IgD-negative memory B cell (primary cell): Measurements from ENCODE around the gene PDCD11. TPM values are rescaled to one million over a fixed set of nuclear protein-coding genes. Genes with fewer than 3 reads are reported as not detected.
"Not testable (repeated sequence)": the region's sequence is repeated elsewhere in the genome, so short reads cannot be mapped to it uniquely, and the experiment has no call there.

Experiments used
- H3K27ac Mint-ChIP-seq, 3 donors: one replicate each; pipeline ENCODE4 v1.8.0; 2020 to 2022; ENCODE audit warnings: mild to moderate bottlenecking in 3 of 3, mixed read lengths in 3 of 3, moderate library complexity in 1 of 3
- H3K27me3 Mint-ChIP-seq: one replicate; pipeline ENCODE4 v1.8.0; 2021; ENCODE audit warnings: mixed read lengths
- H3K36me3 Mint-ChIP-seq: one replicate; pipeline ENCODE4 v1.8.0; 2020; ENCODE audit warnings: mild to moderate bottlenecking, mixed read lengths
- H3K4me1 Mint-ChIP-seq, 3 donors: one replicate each; pipeline ENCODE4 v1.8.0; 2020 to 2022; ENCODE audit warnings: mixed read lengths in 3 of 3, mild to moderate bottlenecking in 1 of 3
- H3K4me3 Mint-ChIP-seq, 4 donors: one replicate each; pipeline ENCODE4 v1.8.0; 2020 to 2022; ENCODE audit warnings: mild to moderate bottlenecking in 4 of 4, mixed read lengths in 4 of 4, moderate library complexity in 3 of 4
- H3K9me3 Mint-ChIP-seq, 3 donors: one replicate each; pipeline ENCODE4 v1.8.0; 2020 to 2021; ENCODE audit warnings: mixed read lengths in 3 of 3, mild to moderate bottlenecking in 1 of 3
- polyA plus RNA-seq: library from polyadenylated mRNA; unstranded; fragments of 300-500 nt; fragmentation: Illumina TruSeq; gene quantifications from one replicate; pipeline ENCODE4 v1.2.3, GENCODE V29; 2021

PDCD11 gene
- polyA plus RNA-seq, 1 donor from 2014 or later = 13.5 TPM

DNA sequence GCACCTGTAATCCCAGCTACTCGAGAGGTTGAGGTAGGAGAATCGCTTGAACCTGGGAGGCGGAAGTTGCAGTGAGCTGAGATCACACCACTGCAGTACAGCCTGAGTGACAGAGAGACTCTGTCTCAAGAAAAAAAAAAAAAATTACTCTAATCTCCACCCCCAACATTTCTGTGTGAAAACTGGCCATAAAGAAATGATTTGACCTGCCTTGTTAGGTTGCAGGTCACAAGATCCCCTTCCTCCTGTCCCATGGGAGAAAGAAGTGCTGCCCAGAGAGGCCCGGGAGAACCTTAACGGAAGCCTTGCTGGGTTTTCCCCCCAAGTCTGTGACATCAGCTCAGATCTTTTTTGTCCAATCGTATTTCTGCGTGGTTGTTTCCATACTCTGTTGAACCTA lies 71.0 kb downstream of the PDCD11 start:
- Mint-ChIP-seq H3K4me3 (peak overlapping the region; percentile 53 to 89 (median 78)), H3K9me3 (no peaks in the 10 kb centered on the region), H3K4me1 (peaks cover 50 to 60% (median 57%) of the 10 kb centered on the region in 3 donors), H3K27me3 (no peaks in the 10 kb centered on the region), H3K27ac (peak overlapping the region; percentile 87 to 97 (median 94)), H3K36me3 (no peaks in the 10 kb centered on the region)

DNA sequence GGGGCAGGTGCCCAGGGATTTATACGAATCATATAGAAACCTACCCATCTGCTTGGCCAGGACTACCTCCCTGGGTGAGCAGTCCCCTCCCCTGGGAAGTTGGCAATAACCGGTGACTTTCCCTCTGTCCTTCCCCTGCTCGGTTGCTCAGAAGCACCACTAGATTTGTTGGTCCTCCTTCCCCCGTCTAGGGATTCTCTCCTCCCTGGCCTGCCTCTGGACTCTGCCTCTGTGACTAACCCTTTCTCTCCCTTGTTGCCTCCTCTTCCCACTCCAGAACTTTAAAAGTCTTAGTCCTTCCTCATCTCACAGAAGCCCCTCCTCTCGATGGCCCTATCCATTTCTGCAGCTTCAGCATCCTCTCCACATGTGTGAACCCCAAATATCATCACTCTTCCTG lies 72.8 kb downstream of the PDCD11 start:
- Mint-ChIP-seq H3K9me3 (no peaks in the 10 kb centered on the region), H3K36me3 (no peaks in the 10 kb centered on the region), H3K27me3 (no peaks in the 10 kb centered on the region), H3K27ac (peak overlapping the region; percentile 81 to 96 (median 94)), H3K4me1 (peaks cover 50 to 65% (median 65%) of the 10 kb centered on the region in 3 donors), H3K4me3 (peak overlapping the region in 2 of 4 donors; percentile 67 to 68)

DNA sequence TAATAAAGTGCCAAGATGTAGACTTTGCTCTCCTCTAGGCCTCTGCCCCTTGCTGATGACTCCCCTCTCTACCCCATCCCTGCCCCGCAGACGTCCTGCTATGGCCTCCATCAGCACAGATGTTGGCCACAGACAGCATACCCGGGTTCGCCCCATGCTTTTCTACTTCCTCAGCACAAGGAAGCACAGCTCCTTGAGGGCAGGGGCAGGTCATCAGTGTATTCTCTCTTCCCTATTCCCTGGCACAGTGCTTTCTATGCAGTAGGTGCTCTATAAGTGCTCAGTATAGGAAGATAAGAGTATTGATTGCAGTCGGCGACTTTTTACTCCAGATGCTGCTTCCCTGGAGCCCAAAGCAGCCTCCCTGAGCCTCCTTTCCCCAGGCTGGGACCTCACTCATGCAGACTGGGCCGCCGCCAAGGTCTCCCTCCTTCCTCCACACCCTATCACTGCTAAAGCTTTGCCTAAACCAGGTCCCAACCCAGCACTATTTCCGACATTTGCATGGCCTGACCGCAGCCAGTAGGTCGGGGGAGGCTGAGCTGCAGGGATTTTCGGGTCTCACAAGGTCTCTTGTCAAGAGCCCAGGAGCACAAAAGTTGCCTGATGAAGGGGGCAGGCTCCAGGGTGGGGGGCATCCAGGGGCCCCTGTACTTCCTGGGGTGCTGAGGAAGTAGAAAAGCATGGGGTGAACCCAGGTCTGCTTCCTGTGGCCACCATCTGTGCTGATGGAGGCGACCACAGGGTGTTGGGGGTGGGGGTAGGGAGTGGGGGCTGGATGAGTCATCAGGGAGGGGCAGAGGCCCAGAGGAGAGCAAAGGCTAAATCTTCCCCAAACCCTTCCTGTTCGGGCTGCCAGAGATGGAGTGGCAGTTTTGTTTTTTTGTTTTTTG lies 74.6 kb downstream of the PDCD11 start:
- H3K9me3 Mint-ChIP-seq = no peaks in the 10 kb centered on the region
- H3K27me3 Mint-ChIP-seq = no peaks in the 10 kb centered on the region
- peak overlapping the region; percentile 68 to 95 (median 83) for H3K4me3 Mint-ChIP-seq
- no peaks in the 10 kb centered on the region for H3K36me3 Mint-ChIP-seq
- peak overlapping the region; percentile 94 to 99 (median 96) for H3K27ac Mint-ChIP-seq
- H3K4me1 Mint-ChIP-seq = peaks cover 47 to 63% (median 56%) of the 10 kb centered on the region in 3 donors

DNA sequence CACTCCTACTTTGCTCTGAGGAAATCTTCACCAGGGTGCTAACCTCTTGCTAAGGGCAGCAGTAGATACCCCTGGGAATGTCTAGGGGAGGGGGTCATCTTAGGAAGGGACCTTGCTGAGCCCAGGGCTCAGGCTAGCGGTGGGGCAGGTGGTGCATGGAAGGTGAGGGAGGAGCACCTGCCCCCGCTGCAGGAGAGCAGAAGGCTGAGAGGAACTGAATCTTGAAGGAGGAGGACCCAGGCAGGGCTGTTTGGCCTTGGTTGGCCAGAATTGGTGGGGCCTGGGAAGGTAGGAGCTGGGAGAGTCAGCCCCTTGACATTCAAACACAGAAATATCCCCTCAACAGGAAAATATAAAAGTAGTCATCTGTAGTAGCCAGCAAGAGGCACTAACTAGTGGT lies 75.6 kb downstream of the PDCD11 start:
- peaks cover 41 to 58% (median 54%) of the 10 kb centered on the region in 3 donors for H3K4me1 Mint-ChIP-seq
- H3K27me3 Mint-ChIP-seq = no peaks in the 10 kb centered on the region

DNA sequence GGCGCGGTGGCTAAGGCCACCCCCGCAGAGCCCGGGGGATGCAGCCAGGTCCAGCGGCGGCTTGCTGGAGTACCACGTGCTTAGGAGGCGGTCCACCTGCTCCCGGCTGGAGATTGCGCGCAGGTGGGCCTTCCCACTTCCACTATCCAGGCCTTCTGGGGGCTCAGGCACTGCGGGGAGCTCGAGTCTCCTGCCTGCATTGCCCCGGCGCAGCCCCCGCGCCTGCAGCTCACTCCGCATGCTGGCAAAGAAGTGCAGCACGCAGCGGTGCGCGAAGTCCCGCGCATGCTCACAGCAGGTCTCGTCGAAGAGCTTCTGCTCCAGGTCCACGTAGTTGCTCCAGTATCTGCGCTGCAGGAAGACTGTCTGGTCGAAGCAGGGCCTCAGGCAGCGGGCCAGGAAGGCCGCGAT lies 76.8 kb downstream of the PDCD11 start:
- Mint-ChIP-seq H3K4me3 (no peak overlapping the region), H3K27me3 (no peaks in the 10 kb centered on the region), H3K27ac (peak overlapping the region in 2 of 3 donors; percentile 79 to 86), H3K36me3 (peaks cover 2% of the 10 kb centered on the region), H3K9me3 (no peaks in the 10 kb centered on the region), H3K4me1 (peaks cover 34 to 47% (median 41%) of the 10 kb centered on the region in 3 donors)

More for the DNA sequence above, 75.6 kb downstream of the PDCD11 start:
- H3K9me3 Mint-ChIP-seq = no peaks in the 10 kb centered on the region
- no peaks in the 10 kb centered on the region for H3K36me3 Mint-ChIP-seq
- H3K4me3 Mint-ChIP-seq = peak overlapping the region; percentile 68 to 95 (median 83)
- peak overlapping the region; percentile 94 to 99 (median 96) for H3K27ac Mint-ChIP-seq

DNA sequence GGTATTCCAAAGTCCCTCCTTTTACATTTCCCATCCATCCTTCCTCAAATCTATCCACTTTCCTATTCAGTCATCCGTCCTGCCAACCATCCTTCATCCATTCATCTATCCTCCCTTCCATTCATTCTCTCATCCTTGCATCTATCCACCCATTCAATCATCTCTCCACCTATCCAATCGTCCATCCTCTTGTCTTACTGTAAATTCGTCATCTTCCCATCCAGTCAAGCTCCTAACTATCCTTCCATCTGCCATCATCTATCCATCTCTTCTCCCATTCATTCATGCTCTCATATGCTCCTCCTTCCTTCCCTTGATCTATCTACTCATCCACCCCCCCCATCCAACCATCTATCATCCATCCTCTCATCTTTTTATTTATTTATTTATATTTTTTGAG lies 77.7 kb downstream of the PDCD11 start:
- H3K4me3 Mint-ChIP-seq = no peak overlapping the region
- H3K36me3 Mint-ChIP-seq = peaks cover 2% of the 10 kb centered on the region

DNA sequence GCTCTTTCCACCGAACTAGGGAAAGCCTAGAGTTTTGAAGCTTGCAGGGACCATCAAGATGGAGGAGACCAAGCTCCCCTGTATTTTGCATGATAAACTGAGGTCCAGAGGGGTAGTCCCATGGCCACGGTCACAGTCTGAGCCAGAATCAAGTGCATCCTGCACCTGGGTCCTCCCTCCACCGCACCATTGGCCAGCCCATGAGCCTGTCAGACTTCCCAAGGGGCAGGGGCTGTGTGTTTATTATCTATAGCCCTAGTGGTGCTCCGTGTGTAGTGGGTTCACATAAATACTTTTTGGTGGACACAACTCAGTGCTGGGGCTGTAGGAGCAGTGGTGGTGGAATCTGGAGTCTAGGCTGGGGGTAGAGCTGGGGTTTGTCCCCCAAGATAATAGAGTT lies 79.0 kb downstream of the PDCD11 start:
- Mint-ChIP-seq H3K27me3 (no peaks in the 10 kb centered on the region), H3K9me3 (no peaks in the 10 kb centered on the region), H3K4me3 (no peak overlapping the region), H3K36me3 (peaks cover 2% of the 10 kb centered on the region), H3K4me1 (peaks cover 23 to 34% (median 31%) of the 10 kb centered on the region in 3 donors), H3K27ac (peak overlapping the region in 1 of 3 donors; percentile 85)

More for the DNA sequence above, 77.7 kb downstream of the PDCD11 start:
- no peaks in the 10 kb centered on the region for H3K27me3 Mint-ChIP-seq
- peak overlapping the region in 1 of 3 donors; percentile 4 for H3K27ac Mint-ChIP-seq
- H3K9me3 Mint-ChIP-seq = no peaks in the 10 kb centered on the region
- peaks cover 33 to 41% (median 38%) of the 10 kb centered on the region in 3 donors for H3K4me1 Mint-ChIP-seq

DNA sequence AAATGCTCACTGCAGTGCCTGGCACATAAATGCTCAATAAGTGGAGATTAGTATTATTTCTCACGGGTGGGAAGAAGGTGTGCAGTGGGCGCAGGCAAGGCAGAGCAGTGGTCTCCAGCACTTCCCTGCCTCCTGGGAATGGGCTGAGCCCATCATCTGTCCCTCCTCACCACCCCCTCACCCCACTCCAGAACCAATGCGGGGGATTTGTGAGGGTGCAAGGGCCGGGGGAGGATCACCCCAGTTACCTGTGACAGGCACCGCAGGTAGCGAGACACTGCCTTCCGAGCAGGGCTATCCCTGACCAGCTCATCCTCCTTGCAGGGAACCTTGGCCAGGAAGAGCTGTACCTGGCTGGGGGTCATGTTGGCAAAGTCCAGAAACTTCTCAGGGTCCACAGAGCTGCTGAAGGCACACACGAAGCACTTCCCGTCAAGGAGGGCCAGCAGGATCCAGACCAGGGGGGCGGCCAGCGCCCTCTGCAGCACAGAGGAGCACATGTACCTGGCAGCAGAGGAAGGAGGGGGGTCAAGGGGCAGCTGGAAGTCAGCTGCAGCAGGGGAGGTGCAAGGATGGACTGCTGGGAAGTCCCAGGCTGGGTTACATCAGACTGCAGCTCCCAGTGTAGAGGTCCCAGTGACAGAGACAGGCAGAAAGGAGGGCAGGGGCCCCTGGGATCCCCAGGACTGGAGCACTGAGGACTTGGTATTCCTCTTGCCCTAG lies 79.8 kb downstream of the PDCD11 start:
- H3K4me3 Mint-ChIP-seq = no peak overlapping the region
- H3K36me3 Mint-ChIP-seq = peaks cover 2% of the 10 kb centered on the region
- no peaks in the 10 kb centered on the region for H3K27me3 Mint-ChIP-seq
- no peaks in the 10 kb centered on the region for H3K9me3 Mint-ChIP-seq
- H3K4me1 Mint-ChIP-seq = peaks cover 15 to 26% (median 24%) of the 10 kb centered on the region in 3 donors
- H3K27ac Mint-ChIP-seq = peak overlapping the region in 2 of 3 donors; percentile 21 to 80

DNA sequence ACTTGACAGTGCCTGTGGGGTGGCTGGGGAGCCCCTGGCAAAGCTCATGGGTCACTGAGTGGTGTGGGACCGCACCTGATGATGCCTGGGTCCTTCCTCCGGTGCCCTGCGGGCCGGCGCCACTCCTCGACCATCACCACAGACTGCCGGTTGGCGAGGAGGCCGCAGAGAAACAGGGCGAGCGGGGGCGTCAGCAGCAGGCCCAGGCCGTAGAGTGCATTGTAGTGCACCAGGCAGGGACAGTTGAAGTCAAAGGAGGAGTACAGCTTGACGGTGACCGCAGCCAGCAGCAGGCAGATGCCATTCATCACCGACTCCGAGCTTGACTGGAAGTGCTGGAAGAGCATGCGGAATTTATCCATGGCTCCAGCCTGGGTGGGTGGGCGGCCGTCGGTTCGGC lies 82.2 kb downstream of the PDCD11 start:
- Mint-ChIP-seq H3K36me3 (peaks cover 2% of the 10 kb centered on the region), H3K4me3 (no peak overlapping the region), H3K4me1 (peaks cover 11 to 18% (median 16%) of the 10 kb centered on the region in 3 donors), H3K27ac (no peak overlapping the region), H3K27me3 (no peaks in the 10 kb centered on the region), H3K9me3 (no peaks in the 10 kb centered on the region)

DNA sequence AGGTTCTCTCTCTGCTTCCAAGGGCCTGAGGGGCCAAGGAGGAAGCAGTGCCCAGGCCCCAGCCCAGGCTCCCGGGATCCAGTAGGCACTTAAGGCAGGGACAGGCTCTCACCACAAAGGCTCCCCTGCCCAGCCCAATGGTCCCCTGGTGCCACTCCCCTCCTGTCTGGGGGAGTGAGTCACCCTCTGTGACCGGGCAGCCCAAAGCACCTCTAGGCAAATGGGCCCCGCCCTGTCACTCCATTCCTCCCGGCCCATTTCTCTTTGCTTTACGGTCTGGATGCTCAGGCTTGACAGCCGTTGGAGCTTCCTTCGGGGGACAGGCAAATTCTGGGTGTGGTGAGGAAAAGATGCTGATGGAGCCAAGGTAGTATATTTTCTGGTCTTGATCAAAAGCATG lies 82.7 kb downstream of the PDCD11 start, which contains the start of gene CALHM3:
CALHM3 (minus strand) TSS at position 106 of the 400 bp plus-strand sequence. CDS start 208 bp downstream, outside the sequence.
- H3K4me3 Mint-ChIP-seq = no peak within 1 kb of the TSS
- H3K27me3 Mint-ChIP-seq = no peaks in the 10 kb centered on the region
- H3K36me3 Mint-ChIP-seq = peaks cover 2% of the 10 kb centered on the region
- no peaks in the 10 kb centered on the region for H3K9me3 Mint-ChIP-seq
- H3K27ac Mint-ChIP-seq = peak within 1 kb of the TSS in 2 of 3 donors; percentile 61 to 81
- H3K4me1 Mint-ChIP-seq = peaks cover 11 to 16% (median 13%) of the 10 kb centered on the region in 3 donors

DNA sequence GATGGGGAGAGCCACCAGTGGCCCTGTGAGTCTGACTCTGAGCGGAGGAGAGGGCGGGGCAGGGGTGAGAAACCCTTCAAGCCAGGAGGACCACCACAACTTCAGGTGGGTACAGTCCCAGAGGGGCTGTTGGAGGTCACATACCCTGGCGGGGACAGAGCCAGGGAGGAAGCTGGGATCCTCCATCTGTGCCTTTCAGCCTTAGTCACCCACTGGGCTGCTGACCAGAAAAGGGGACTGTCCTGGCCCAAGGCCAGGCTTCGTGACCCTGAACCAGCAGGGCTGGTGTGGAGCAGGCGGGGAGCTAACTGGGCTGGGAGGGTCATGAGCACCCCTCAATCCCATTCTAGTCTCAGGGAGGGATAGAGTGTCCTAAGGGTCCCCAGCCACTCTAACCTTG lies 84.1 kb downstream of the PDCD11 start:
- H3K4me1 Mint-ChIP-seq = peaks cover 11 to 15% (median 12%) of the 10 kb centered on the region in 3 donors
- no peak overlapping the region for H3K4me3 Mint-ChIP-seq
- no peaks in the 10 kb centered on the region for H3K9me3 Mint-ChIP-seq
- no peaks in the 10 kb centered on the region for H3K27me3 Mint-ChIP-seq
- no peak overlapping the region for H3K27ac Mint-ChIP-seq
- H3K36me3 Mint-ChIP-seq = peaks cover 2% of the 10 kb centered on the region

DNA sequence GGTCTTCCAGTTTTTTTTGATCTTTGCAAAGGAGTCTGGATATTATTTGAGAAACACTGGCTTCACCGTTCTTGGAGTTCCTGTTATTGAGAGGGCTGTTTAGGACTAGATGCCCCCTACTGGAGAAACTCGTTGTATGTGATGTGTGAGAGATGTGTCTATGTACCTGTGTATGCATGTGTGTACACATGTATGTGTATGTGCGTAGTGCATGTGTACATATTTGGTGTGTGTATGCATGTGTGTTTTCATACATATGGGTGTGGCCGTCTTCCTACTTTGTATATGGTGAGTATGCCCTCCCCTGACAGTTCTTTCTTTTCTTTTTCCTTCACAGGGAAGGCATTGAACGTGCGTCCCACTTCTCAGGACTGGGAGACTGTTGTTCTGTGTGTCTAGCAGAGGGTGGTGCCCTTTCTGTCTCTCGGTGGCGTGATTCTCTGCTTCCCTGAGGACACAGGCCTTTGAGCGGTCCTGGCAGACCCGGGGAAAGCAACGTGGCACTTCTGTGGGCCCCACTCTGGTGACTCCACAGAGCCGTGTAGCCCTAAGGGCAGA lies 85.6 kb downstream of the PDCD11 start:
- Mint-ChIP-seq H3K27me3 (no peaks in the 10 kb centered on the region), H3K4me1 (peaks cover 11 to 12% (median 11%) of the 10 kb centered on the region in 3 donors), H3K36me3 (peaks cover 2% of the 10 kb centered on the region), H3K4me3 (no peak overlapping the region), H3K9me3 (no peaks in the 10 kb centered on the region), H3K27ac (peak overlapping the region in 1 of 3 donors; percentile 19)

DNA sequence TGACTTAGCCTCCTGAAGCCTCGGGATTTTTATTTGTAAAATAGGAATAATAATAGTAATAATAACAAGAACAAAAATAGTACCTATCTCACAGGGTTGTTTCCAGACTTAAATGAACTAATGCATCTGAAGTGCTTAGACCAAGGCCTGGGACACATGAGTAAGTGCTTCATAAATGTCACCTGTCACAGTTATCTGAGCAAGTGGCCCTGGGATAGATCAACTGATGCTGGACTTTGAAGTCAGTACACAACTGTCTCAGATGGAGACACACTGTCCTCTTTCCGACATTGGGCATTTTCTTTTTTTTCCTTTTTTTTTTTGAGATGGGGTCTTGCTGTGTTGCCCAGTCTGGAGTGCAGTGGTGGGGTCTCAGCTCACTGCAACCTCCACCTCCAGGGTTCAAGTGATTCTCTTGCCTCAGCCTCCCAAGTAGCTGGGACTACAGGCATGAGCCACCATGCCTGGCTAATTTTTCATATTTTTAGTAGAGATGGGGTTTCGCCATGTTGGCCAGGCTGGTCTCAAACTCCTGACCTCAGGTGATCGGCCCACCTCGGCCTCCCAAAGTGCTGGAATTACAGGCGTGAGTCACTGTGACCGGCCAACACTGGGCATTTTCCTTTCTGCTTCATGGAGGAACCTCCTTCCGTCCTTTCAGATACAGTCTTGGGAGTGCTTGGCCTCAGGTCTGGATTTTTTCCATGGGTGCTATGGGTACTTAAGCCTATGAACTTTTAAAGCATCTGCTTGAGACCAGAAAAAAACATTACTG lies 90.4 kb downstream of the PDCD11 start:
- peaks cover 14 to 17% (median 17%) of the 10 kb centered on the region in 3 donors for H3K4me1 Mint-ChIP-seq
- H3K4me3 Mint-ChIP-seq, H3K36me3 Mint-ChIP-seq: not testable (repeated sequence)

DNA sequence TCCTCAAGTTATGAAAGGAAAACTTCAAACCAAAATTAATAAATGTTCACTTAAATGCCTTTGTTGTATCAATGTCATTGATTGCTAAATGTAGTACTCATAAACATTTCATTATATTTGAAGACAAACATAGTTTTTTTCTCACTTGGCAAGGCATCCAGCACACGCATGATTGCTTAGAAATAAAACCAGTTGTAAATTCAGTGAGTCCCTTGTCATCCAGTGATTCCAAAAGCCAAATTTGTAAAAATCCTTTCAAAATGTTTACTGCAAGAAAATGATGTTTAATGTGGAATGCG lies 90.9 kb downstream of the PDCD11 start:
- peaks cover 14 to 15% (median 14%) of the 10 kb centered on the region in 3 donors for H3K4me1 Mint-ChIP-seq
- H3K4me3 Mint-ChIP-seq = no peak overlapping the region
- H3K27me3 Mint-ChIP-seq = no peaks in the 10 kb centered on the region
- no peaks in the 10 kb centered on the region for H3K9me3 Mint-ChIP-seq
- H3K27ac Mint-ChIP-seq = no peak overlapping the region
- no peaks in the 10 kb centered on the region for H3K36me3 Mint-ChIP-seq

More for the DNA sequence above, 90.4 kb downstream of the PDCD11 start:
- not testable (repeated sequence) for H3K9me3 Mint-ChIP-seq, H3K27me3 Mint-ChIP-seq
- H3K27ac Mint-ChIP-seq = peak overlapping the region in 1 of 3 donors; percentile 41
